Activated naive CD4-positive, alpha-beta T cell (primary cell): ENCODE data around the gene ROBO1.

Experiments used
- DNase-seq, 4 experiments: peaks; one replicate each; lab custom pipeline; 2025; lab: John Stamatoyannopoulos, UW

ROBO1 gene

GRCh38 chr3:78613421-78613879 is 1154.3 kb downstream of the ROBO1 start:
- DNase-seq = no peak

DNA sequence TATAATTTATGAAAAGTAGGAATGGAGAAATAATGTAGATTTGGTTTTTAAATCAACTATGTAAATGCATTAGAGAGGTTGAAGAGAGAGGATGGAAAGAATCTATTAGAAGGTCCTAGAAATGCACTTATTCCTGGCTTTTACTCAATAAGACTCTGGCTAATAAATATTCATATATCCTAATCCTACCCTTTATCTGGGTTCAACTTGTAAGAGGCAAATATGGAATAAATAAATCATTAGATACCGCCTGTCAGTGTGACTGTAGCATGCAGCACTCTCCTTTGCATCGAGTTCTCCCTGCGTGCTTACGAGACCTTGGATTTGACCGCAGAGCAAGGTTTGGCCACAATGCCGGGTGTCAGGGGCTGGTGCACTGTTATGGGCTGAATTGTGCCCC is 1156.5 kb downstream of the ROBO1 start:
- no peak for DNase-seq

DNA sequence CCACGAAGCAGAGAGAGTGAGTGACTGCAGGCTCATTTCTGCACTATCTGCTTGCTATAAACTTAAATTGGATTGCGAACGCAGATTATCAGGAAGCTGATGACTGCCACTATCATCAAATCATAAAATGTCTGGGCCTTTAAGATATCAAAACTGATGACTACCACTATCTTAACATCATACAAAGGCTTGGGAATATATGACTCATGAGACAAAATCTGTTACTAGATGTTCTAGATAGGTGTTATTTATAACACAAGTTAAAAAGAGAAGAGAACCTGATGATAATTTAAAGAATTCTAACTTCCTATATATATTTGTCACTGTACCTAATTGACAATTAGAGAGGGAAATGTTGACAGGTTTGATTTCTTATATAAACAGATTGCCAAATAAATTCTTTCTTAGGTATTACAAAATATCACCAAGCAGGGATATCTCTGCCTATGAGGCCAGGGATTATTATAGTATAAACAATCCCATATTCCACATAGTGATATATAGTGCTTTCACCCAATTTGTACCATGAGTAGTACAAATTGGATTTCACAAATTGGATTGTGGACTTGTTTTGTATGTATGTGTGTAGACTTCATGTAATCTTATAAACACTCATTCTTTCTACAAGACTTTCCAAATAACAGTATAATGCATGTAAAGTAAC is 1157.2 kb downstream of the ROBO1 start:
- DNase-seq = no peak

DNA sequence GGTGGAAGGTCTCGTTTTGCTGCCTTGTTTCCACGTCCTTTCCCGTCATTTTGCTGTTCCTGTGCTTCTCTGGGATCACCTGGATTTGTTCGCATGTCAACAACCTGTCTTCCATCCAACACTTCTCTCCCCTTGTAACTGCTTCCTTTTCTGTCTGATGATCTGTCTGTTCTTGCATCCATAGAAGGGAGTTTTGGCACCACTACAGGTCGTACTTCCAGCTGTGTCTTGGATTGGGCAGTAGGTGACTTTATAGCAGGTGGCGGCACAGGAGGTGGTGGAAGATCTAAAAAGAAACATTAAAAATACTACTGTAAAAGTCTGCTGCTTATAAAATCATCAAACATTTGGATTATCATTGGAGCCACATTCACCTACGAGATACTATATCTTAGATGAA is 1161.0 kb downstream of the ROBO1 start:
- DNase-seq = no peak

GRCh38 chr3:78605178-78605577 is 1162.6 kb downstream of the ROBO1 start:
- DNase-seq = no peak

DNA sequence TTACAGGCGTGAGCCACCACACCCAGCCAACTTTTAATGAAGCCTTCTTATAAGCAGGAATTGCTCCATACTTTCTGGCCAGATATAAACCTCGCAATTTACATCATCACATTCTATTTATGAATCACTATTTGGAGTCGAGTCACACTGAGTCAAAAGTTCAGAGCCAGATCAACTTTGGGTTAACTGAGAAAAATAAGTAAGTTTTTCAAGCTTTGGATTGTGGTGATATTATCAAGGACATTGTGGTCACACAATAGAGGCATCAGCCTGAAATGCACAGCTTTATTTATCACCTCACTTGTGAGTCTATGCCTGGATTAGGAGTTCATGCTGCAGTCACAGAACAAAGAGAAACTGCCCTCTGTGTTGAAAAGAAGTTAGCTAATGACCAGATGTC is 1163.5 kb downstream of the ROBO1 start:
- DNase-seq = no peak

DNA sequence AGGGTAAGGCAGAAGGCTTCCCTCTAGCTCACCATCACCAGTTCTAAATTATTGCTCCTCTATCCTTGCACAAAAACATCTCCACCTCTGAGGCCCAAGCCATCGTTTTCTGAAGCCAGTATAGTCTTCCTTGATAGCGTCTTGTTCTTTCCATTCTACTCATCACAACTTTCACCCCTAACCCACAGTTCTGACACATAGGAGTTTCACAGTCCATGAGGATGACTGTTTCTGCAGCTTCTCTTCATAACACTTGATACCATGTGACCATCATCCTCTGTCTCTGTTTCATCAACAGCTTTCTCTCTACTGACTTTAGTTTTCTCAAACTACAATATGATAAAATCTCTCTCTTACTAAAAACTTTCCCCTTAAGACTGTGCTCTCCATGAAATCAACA is 1166.5 kb downstream of the ROBO1 start:
- DNase-seq = no peak

DNA sequence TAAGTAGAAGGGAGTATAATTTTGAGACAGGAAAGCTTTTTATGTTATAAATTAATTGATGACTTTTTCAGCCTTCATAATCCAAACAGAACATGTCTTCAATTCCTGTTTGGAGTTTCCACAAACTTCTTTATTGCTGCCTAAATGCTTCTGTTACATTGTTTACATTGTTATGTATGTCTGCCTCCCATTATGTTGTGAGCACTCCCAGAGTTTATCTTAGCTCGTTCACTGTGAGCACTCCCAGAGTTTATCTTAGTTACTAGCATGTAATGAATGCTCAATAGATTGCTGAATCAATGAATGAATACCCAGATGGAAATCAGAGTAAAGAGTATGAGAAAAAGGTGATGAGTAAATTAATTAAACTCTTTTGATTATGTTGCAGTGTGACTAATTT is 1178.0 kb downstream of the ROBO1 start:
- no peak for DNase-seq

GRCh38 chr3:78588906-78589621 is 1178.7 kb downstream of the ROBO1 start:
- no peak for DNase-seq

DNA sequence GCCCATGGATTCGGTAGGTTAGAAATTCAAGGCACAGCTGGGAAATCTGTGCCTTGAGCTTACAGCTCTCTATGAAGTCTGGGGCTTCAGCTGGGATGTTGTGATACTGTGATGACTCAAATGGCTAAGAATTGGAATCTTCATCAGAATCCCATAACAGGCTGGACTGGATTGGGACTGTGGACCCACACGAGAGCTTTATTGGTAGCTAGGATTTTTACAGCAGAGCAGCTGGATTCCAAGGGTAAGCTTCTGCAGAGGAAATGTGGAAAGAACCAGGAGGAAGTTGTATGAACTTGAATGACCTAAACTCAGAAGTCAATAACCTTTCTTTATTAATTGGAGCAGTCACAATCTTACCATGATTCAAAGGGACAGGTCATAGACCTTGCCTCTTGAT is 1187.1 kb downstream of the ROBO1 start:
- DNase-seq = no peak

- DNase-seq = no peak
Measured at GRCh38 chr3:78571486-78571885, 1196.3 kb downstream of the ROBO1 start.

DNA sequence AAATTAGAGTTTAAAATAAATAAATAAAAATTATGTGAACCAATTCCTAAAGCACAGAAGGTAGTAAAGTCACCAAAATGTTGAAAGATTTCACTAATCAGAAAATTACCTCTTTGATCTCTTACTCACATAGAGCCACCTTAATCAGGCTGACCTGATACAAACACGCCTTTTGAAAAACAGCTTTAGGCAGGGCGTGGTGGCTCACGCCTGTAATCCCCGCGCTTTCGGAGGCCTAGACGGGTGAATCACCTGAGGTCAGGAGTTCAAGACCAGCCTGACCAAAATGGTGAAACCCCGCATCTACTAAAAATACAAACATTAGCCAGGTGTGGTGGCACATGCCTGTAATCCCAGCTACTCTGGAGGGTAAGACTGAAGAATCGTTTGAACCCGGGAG is 1197.3 kb downstream of the ROBO1 start:
- no peak for DNase-seq

GRCh38 chr3:78569804-78570203 is 1198.0 kb downstream of the ROBO1 start:
- no peak for DNase-seq

DNA sequence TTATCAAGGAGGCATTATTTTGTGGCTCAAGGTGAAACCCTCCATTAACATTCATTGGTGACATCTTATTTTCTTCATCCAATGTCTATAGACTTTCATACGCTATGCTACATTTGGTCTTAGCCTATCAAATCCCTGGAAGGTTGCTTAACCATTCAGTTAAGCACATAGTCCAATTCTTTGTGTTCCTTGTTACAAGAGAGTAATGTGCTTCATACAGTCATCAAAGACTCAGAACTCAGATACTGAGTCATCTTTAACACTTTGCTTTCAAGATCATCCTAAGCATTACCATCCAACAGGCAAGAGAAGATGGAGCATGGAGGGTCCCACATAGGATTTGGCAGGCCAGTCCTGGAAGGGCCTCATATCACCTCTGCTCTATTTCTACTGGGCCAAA is 1202.1 kb downstream of the ROBO1 start:
- DNase-seq = no peak

GRCh38 chr3:78562328-78562727 is 1205.5 kb downstream of the ROBO1 start:
- no peak for DNase-seq
